GM12878 (cell line): ENCODE data around the gene TEC. TPM values are rescaled to one million over a fixed set of nuclear protein-coding genes. Genes with fewer than 3 reads are reported as not detected.

Source experiments
- CBX3 ChIP-seq: fragments of 200-600 bp; sonication (generic); IDR thresholded peaks from 2 replicates; pipeline ENCODE4 v1.6.1; 2016; ENCODE audit warnings: low read depth, borderline replicate concordance
- POLR2A ChIP-seq: IDR thresholded peaks from 2 replicates; pipeline ENCODE4 v1.6.1; 2011; ENCODE audit warnings: low read depth, mild to moderate bottlenecking, low read length
- ZNF207 ChIP-seq: fragments of 450-650 bp; IDR thresholded peaks from 2 replicates; pipeline ENCODE4 v1.6.1; 2014; ENCODE audit warnings: antibody characterized with exemption, mild to moderate bottlenecking, borderline replicate concordance
- polyA plus RNA-seq, 11 experiments: library from polyadenylated mRNA; depleted of rRNA in 4 of 11; unstranded in 6 of 11; stranded (reverse) in 5 of 11; fragments of >200 nt; fragmentation: Nextera tagmentation in 4 of 11; fragmentation: Illumina TruSeq in 1 of 11; extraction: Ambion mirVana in 4 of 11; extraction: Trizol in 1 of 11; gene quantifications; 1 replicate in 1 of 11; 2 replicates in 10 of 11; pipeline versions ENCODE4 v1.2.1 to v1.2.3, GENCODE V29; 2011 to 2016; ENCODE audit warnings: inconsistent platforms in 2 of 11, missing spikeins in 2 of 11, low read depth in 1 of 11
- small RNA-seq: library from RNA; depleted of rRNA; stranded (forward); fragments of <200 nt; gene quantifications from one replicate; pipeline ENCODE3, GENCODE V24; 2014
- total RNA-seq, 4 experiments: library from RNA; depleted of rRNA in 3 of 4; stranded (reverse); fragments of >200 nt in 3 of 4; fragmentation: Illumina TruSeq in 1 of 4; extraction: Trizol in 1 of 4; gene quantifications; 2 replicates each; pipeline versions ENCODE4 v1.2.1 to v1.2.3, GENCODE V29; 2013 to 2021
- TF ChIP-seq, protein P1 (sequence below): fragments of 450-650 bp; formaldehyde crosslinking; IDR thresholded peaks from 2 replicates; pipeline ENCODE4 v1.4.0; 2020; ENCODE audit warnings: mild to moderate bottlenecking, moderate library complexity

Gene TEC
- total and polyA plus RNA-seq, 10 of the 15 experiments (the other 5 are each of a cell fraction or from before 2014, with no cell fraction given): 7.4 to 27.2 (median 17.1) TPM

DNA sequence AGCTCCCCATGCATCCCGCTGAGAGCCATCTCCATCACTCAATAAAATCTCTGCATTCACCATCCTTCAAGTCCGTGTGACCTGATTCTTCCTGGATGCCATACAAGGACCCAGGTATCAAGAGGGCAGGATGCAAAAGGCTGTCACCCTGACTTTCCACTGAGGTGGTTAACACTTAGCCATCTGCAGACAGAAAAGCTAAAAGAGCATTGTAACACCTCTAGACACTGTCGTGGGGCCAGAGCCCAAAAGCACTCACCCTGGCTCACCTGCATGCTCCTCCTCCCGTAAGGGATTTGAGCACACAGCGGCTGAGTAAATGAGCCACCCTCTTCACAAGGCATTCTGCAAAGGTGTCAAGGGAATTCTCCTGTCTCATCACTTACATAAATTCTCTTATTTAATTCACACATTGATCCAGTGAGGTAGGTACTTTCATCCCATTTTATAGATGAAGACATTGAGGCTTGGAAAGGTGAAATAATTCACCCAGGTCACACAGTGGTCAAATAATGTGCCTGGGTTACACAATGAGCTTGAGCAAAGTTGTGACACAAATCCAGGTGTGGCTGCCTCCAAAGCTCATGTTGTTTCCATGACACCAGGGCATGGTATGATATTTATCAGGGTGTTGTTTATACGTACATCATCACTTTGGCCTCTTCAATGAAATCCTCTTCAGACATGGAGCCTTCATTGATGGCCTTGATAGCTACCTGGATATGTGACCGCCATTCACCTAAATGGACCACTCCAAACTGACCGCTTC, 183.6 kb downstream of the TEC start (continued):
- TF ChIP-seq, protein P1, sequence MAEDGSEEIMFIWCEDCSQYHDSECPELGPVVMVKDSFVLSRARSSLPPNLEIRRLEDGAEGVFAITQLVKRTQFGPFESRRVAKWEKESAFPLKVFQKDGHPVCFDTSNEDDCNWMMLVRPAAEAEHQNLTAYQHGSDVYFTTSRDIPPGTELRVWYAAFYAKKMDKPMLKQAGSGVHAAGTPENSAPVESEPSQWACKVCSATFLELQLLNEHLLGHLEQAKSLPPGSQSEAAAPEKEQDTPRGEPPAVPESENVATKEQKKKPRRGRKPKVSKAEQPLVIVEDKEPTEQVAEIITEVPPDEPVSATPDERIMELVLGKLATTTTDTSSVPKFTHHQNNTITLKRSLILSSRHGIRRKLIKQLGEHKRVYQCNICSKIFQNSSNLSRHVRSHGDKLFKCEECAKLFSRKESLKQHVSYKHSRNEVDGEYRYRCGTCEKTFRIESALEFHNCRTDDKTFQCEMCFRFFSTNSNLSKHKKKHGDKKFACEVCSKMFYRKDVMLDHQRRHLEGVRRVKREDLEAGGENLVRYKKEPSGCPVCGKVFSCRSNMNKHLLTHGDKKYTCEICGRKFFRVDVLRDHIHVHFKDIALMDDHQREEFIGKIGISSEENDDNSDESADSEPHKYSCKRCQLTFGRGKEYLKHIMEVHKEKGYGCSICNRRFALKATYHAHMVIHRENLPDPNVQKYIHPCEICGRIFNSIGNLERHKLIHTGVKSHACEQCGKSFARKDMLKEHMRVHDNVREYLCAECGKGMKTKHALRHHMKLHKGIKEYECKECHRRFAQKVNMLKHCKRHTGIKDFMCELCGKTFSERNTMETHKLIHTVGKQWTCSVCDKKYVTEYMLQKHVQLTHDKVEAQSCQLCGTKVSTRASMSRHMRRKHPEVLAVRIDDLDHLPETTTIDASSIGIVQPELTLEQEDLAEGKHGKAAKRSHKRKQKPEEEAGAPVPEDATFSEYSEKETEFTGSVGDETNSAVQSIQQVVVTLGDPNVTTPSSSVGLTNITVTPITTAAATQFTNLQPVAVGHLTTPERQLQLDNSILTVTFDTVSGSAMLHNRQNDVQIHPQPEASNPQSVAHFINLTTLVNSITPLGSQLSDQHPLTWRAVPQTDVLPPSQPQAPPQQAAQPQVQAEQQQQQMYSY: no peak
- no peak for TF ChIP-seq POLR2A
- TF ChIP-seq ZNF207: no peak
- TF ChIP-seq CBX3: no peak

Small RNA genes lying within 50 kb of the gene (small RNA-seq; reads per million reads assigned to genes)
- not detected for gene RF00019
- gene RF00026: not detected
- gene RNU6-838P: not detected

Other genes with a start within 250 kb of the TEC start
- gene TXK, start 135.6 kb downstream of the TEC start, total RNA-seq (2014; rRNA removed): 2.1 and 2.7 TPM in 2 replicates
- gene TXK, start 135.6 kb downstream of the TEC start, total RNA-seq (2014; rRNA removed; fragmentation: Illumina TruSeq; extraction: Trizol): 1.8 and 2.1 TPM in 2 replicates
- 1.3 and 1.4 TPM in 2 replicates for gene TXK, start 135.6 kb downstream of the TEC start, total RNA-seq (2021)
- gene TXK, start 135.6 kb downstream of the TEC start, polyA plus RNA-seq (2011; rRNA removed): 1.5 and 2.4 TPM in 2 replicates
- 2.9 and 3.1 TPM in 2 replicates for gene TXK, start 135.6 kb downstream of the TEC start, polyA plus RNA-seq (2014; fragmentation: Illumina TruSeq; extraction: Trizol)
- gene TXK, start 135.6 kb downstream of the TEC start, polyA plus RNA-seq (2014; fragmentation: Nextera tagmentation; extraction: Ambion mirVana): under 1 TPM; 0.44 to 0.95 TPM
- gene TXK, start 135.6 kb downstream of the TEC start, polyA plus RNA-seq (2014; rRNA removed): 1.6 and 2.4 TPM in 2 replicates
- gene TXK, start 135.6 kb downstream of the TEC start, polyA plus RNA-seq (2016; fragmentation: Nextera tagmentation; extraction: Ambion mirVana): 1 to 10 TPM in 1 of 2 experiments, under 1 TPM in 1; 0.91 to 1.1 TPM
- gene SLAIN2, start 71.7 kb upstream of the TEC start, total RNA-seq (2014; rRNA removed): 11.4 and 17.5 TPM in 2 replicates
- 36.7 and 38.5 TPM in 2 replicates for gene SLAIN2, start 71.7 kb upstream of the TEC start, total RNA-seq (2014; rRNA removed; fragmentation: Illumina TruSeq; extraction: Trizol)
- 34.8 and 39.2 TPM in 2 replicates for gene SLAIN2, start 71.7 kb upstream of the TEC start, total RNA-seq (2021)
- 24.3 and 26.1 TPM in 2 replicates for gene SLAIN2, start 71.7 kb upstream of the TEC start, polyA plus RNA-seq (2011; rRNA removed)
- gene SLAIN2, start 71.7 kb upstream of the TEC start, polyA plus RNA-seq (2014; fragmentation: Illumina TruSeq; extraction: Trizol): 73.5 and 96.6 TPM in 2 replicates
- gene SLAIN2, start 71.7 kb upstream of the TEC start, polyA plus RNA-seq (2014; fragmentation: Nextera tagmentation; extraction: Ambion mirVana): 1 to 10 TPM; 4.3 to 6.0 TPM
- gene SLAIN2, start 71.7 kb upstream of the TEC start, polyA plus RNA-seq (2014; rRNA removed): 13.5 and 13.8 TPM in 2 replicates
- gene SLAIN2, start 71.7 kb upstream of the TEC start, polyA plus RNA-seq (2016; fragmentation: Nextera tagmentation; extraction: Ambion mirVana): 10 to 100 TPM; 26.6 to 28.9 TPM
- not detected in 2 replicates for gene SLC10A4, start 213.5 kb upstream of the TEC start, total RNA-seq (2014; rRNA removed)
- gene SLC10A4, start 213.5 kb upstream of the TEC start, total RNA-seq (2014; rRNA removed; fragmentation: Illumina TruSeq; extraction: Trizol): not detected in 2 replicates
- gene SLC10A4, start 213.5 kb upstream of the TEC start, total RNA-seq (2021): not detected in 2 replicates
- 0.12 TPM in 2 replicates for gene SLC10A4, start 213.5 kb upstream of the TEC start, polyA plus RNA-seq (2011; rRNA removed)
- not detected in 2 replicates for gene SLC10A4, start 213.5 kb upstream of the TEC start, polyA plus RNA-seq (2014; fragmentation: Illumina TruSeq; extraction: Trizol)
- gene SLC10A4, start 213.5 kb upstream of the TEC start, polyA plus RNA-seq (2014; fragmentation: Nextera tagmentation; extraction: Ambion mirVana): not detected
- not detected in 2 replicates for gene SLC10A4, start 213.5 kb upstream of the TEC start, polyA plus RNA-seq (2014; rRNA removed)
- not detected for gene SLC10A4, start 213.5 kb upstream of the TEC start, polyA plus RNA-seq (2016; fragmentation: Nextera tagmentation; extraction: Ambion mirVana)
- gene ZAR1, start 220.4 kb upstream of the TEC start, total RNA-seq (2014; rRNA removed): not detected in 2 replicates
- not detected in 2 replicates for gene ZAR1, start 220.4 kb upstream of the TEC start, total RNA-seq (2014; rRNA removed; fragmentation: Illumina TruSeq; extraction: Trizol)
- gene ZAR1, start 220.4 kb upstream of the TEC start, total RNA-seq (2021): not detected in 2 replicates
- gene ZAR1, start 220.4 kb upstream of the TEC start, polyA plus RNA-seq (2011; rRNA removed): not detected in 2 replicates
- not detected in 2 replicates for gene ZAR1, start 220.4 kb upstream of the TEC start, polyA plus RNA-seq (2014; fragmentation: Illumina TruSeq; extraction: Trizol)
- gene ZAR1, start 220.4 kb upstream of the TEC start, polyA plus RNA-seq (2014; fragmentation: Nextera tagmentation; extraction: Ambion mirVana): not detected
- gene ZAR1, start 220.4 kb upstream of the TEC start, polyA plus RNA-seq (2014; rRNA removed): not detected in 2 replicates
- not detected for gene ZAR1, start 220.4 kb upstream of the TEC start, polyA plus RNA-seq (2016; fragmentation: Nextera tagmentation; extraction: Ambion mirVana)